Measurements from ENCODE around the gene PCCA.
"Not testable (repeated sequence)": the region's sequence is repeated elsewhere in the genome, so short reads cannot be mapped to it uniquely, and the experiment has no call there.

Gene PCCA

GRCh38 chr13:100561599-100562204 lies 472.8 kb downstream of the PCCA start:
- DNase-seq, result no peak

GRCh38 chr13:100563779-100564178 lies 474.9 kb downstream of the PCCA start:
- no peak for DNase-seq

- no peak for DNase-seq
Observed at GRCh38 chr13:100564444-100565223, 475.7 kb downstream of the PCCA start.

GRCh38 chr13:100565286-100565685 lies 476.4 kb downstream of the PCCA start:
- DNase-seq, result no peak

- no peak for DNase-seq
Observed at GRCh38 chr13:100566543-100566942, 477.6 kb downstream of the PCCA start.

- DNase-seq, result peak; percentile 47 to 72 (median 61)
Observed at GRCh38 chr13:100573121-100573520, 484.2 kb downstream of the PCCA start.

GRCh38 chr13:100577239-100577638 lies 488.3 kb downstream of the PCCA start:
- not testable (repeated sequence) for DNase-seq

All from activated CD4-positive, CD25-positive, alpha-beta regulatory T cell (primary cell).